ENCODE measurements around the gene SLC2A10. TPM values are rescaled to one million over a fixed set of nuclear protein-coding genes. Genes with fewer than 3 reads are reported as not detected.

SLC2A10 gene
- total RNA-seq, 1 experiment from 2014 or later: 0.05 TPM

DNA sequence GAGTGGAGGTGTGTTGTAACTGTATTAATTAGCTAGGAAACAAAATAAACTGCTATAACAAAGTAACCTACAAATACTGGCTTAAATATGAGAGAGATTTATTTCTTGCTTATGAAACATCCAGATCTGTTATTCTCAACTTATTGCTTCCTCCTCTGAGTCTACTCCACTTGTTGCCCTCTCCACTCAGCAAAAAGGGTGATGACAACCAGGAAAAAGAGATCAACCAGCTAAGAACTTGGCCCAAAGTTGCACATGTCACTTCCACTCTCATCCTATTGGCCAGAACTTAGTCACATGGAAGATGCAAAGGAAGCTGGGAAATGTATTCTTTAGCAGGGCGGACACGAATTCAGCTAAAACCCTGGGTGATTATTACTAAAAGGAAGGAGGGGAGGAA lies 15.0 kb upstream of the SLC2A10 start (continued):
- no peak for TF ChIP-seq TCF7L2 (IDR thresholded peaks at IDR 0.05; ENCODE audit: borderline replicate concordance, extremely low read depth, insufficient read depth, insufficient read length)

DNA sequence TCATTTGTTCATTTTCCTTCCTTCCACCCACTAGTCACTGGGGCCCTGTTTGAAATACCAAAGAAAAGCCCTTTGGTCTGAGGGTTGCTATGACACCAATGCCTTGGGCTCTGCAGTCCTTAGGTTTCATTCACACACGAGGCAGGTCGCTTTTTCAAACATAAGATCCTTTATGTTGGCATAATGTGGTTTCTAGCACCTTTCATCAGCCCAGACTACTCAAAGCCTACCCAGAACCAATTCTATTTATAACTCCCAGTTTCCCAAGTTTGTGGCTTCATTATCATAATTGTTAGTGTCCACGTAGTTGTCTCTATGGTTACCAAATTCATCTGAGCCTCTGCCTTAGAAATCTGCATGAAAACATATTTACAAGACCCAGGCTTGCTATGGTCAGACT lies 13.6 kb upstream of the SLC2A10 start:
- ATAC-seq (no peak), DNase-seq (ENCODE audit: low read depth, low spot score) (no peak)
- H3K79me2 ChIP-seq (ENCODE audit: insufficient read depth, low read length): no peaks in the 10 kb centered on the region
- RAD21 ChIA-PET (ENCODE audit: low non-redundant PET in 1 of 2, low total read pairs in 2 of 2, uncharacterized antibody in 2 of 2, unreplicated experiment in 2 of 2): no interaction called here
- no peak overlapping the region for H3K9ac ChIP-seq (ENCODE audit: low read length)
- H3K4me2 ChIP-seq (ENCODE audit: low read length): no peak overlapping the region
- POLR2A ChIA-PET: interaction anchor here (1.9 kb wide), 2 partner anchors 8 to 13 kb away, joined by 4 read pairs; no protein-coding TSS in a partner anchor
- no peaks in the 10 kb centered on the region for H3K27me3 ChIP-seq (ENCODE audit: insufficient read depth, low read length)
- H3K4me1 ChIP-seq (ENCODE audit: control insufficient read depth in 1 of 2, insufficient read depth in 2 of 2, low read length in 2 of 2): peaks cover 0 to 12% of the 10 kb centered on the region in 2 experiments; a peak in 1 of 4 replicates
- TF ChIP-seq EZH2phosphoT487 (IDR thresholded peaks at IDR 0.05; ENCODE audit: borderline replicate concordance): no peak
- TF ChIP-seq, protein P1, sequence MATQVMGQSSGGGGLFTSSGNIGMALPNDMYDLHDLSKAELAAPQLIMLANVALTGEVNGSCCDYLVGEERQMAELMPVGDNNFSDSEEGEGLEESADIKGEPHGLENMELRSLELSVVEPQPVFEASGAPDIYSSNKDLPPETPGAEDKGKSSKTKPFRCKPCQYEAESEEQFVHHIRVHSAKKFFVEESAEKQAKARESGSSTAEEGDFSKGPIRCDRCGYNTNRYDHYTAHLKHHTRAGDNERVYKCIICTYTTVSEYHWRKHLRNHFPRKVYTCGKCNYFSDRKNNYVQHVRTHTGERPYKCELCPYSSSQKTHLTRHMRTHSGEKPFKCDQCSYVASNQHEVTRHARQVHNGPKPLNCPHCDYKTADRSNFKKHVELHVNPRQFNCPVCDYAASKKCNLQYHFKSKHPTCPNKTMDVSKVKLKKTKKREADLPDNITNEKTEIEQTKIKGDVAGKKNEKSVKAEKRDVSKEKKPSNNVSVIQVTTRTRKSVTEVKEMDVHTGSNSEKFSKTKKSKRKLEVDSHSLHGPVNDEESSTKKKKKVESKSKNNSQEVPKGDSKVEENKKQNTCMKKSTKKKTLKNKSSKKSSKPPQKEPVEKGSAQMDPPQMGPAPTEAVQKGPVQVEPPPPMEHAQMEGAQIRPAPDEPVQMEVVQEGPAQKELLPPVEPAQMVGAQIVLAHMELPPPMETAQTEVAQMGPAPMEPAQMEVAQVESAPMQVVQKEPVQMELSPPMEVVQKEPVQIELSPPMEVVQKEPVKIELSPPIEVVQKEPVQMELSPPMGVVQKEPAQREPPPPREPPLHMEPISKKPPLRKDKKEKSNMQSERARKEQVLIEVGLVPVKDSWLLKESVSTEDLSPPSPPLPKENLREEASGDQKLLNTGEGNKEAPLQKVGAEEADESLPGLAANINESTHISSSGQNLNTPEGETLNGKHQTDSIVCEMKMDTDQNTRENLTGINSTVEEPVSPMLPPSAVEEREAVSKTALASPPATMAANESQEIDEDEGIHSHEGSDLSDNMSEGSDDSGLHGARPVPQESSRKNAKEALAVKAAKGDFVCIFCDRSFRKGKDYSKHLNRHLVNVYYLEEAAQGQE (IDR thresholded peaks at IDR 0.05; ENCODE audit: low read depth): no peak
- TF ChIP-seq FOSL1 (IDR thresholded peaks at IDR 0.05; ENCODE audit: low read depth): no peak
- TF ChIP-seq SRF (IDR thresholded peaks at IDR 0.05; ENCODE audit: low read depth): no peak
- TF ChIP-seq SIN3A (IDR thresholded peaks at IDR 0.05; ENCODE audit: low read depth): no peak
- no peak for TF ChIP-seq YY1 (IDR thresholded peaks at IDR 0.05; ENCODE audit: extremely low read depth, insufficient replicate concordance, low read depth, low read length)
- TF ChIP-seq ELF1 (IDR thresholded peaks at IDR 0.05; ENCODE audit: borderline replicate concordance, low read depth): no peak
- TF ChIP-seq POLR2AphosphoS5 (IDR thresholded peaks at IDR 0.05; ENCODE audit: low read depth, low read length): no peak
- no peak for TF ChIP-seq POLR2A (IDR thresholded peaks at IDR 0.05; ENCODE audit: borderline replicate concordance, extremely low read depth, insufficient read depth, insufficient read length)
- TF ChIP-seq RAD21 (IDR thresholded peaks at IDR 0.05; ENCODE audit: low read depth): no peak
- TF ChIP-seq, protein P2, sequence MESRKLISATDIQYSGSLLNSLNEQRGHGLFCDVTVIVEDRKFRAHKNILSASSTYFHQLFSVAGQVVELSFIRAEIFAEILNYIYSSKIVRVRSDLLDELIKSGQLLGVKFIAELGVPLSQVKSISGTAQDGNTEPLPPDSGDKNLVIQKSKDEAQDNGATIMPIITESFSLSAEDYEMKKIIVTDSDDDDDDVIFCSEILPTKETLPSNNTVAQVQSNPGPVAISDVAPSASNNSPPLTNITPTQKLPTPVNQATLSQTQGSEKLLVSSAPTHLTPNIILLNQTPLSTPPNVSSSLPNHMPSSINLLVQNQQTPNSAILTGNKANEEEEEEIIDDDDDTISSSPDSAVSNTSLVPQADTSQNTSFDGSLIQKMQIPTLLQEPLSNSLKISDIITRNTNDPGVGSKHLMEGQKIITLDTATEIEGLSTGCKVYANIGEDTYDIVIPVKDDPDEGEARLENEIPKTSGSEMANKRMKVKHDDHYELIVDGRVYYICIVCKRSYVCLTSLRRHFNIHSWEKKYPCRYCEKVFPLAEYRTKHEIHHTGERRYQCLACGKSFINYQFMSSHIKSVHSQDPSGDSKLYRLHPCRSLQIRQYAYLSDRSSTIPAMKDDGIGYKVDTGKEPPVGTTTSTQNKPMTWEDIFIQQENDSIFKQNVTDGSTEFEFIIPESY (IDR thresholded peaks at IDR 0.05; ENCODE audit: extremely low read depth, insufficient replicate concordance, low read length): no peak
- TF ChIP-seq, protein P3, sequence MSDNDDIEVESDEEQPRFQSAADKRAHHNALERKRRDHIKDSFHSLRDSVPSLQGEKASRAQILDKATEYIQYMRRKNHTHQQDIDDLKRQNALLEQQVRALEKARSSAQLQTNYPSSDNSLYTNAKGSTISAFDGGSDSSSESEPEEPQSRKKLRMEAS (IDR thresholded peaks at IDR 0.05): no peak
- TF ChIP-seq TCF7L2 (IDR thresholded peaks at IDR 0.05; ENCODE audit: borderline replicate concordance, extremely low read depth, insufficient read depth, insufficient read length): no peak
- TF ChIP-seq CEBPB (IDR thresholded peaks at IDR 0.05; ENCODE audit: low read depth): no peak
- no peak for TF ChIP-seq ZNF274 (IDR thresholded peaks at IDR 0.05; ENCODE audit: low read depth, low read length)
- TF ChIP-seq, protein P4, sequence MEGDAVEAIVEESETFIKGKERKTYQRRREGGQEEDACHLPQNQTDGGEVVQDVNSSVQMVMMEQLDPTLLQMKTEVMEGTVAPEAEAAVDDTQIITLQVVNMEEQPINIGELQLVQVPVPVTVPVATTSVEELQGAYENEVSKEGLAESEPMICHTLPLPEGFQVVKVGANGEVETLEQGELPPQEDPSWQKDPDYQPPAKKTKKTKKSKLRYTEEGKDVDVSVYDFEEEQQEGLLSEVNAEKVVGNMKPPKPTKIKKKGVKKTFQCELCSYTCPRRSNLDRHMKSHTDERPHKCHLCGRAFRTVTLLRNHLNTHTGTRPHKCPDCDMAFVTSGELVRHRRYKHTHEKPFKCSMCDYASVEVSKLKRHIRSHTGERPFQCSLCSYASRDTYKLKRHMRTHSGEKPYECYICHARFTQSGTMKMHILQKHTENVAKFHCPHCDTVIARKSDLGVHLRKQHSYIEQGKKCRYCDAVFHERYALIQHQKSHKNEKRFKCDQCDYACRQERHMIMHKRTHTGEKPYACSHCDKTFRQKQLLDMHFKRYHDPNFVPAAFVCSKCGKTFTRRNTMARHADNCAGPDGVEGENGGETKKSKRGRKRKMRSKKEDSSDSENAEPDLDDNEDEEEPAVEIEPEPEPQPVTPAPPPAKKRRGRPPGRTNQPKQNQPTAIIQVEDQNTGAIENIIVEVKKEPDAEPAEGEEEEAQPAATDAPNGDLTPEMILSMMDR (IDR thresholded peaks at IDR 0.05 in 2 of 3, conservative IDR thresholded peaks at IDR 0.05 in 1 of 3; ENCODE audit: borderline replicate concordance in 1 of 3, insufficient read depth in 1 of 3, low read depth in 2 of 3, low read length in 2 of 3): no peak
- TF ChIP-seq JUND (IDR thresholded peaks at IDR 0.05): no peak
- no peak for TF ChIP-seq ZFX (IDR thresholded peaks at IDR 0.05)
- TF ChIP-seq EGR1 (IDR thresholded peaks at IDR 0.05; ENCODE audit: low read depth): no peak
- H4K20me1 ChIP-seq (ENCODE audit: insufficient read depth): no peaks in the 10 kb centered on the region
- no peaks in the 10 kb centered on the region for H3K9me2 ChIP-seq (ENCODE audit: insufficient read depth)
- no peak overlapping the region for H3K27ac ChIP-seq (ENCODE audit: low read depth, low read length)
- no TSS peak for BruUV-seq (replicated peaks)
- CTCF ChIA-PET: no interaction called here
- H3K36me3 ChIP-seq (ENCODE audit: control insufficient read depth in 1 of 2, insufficient read depth in 2 of 2, low read length in 2 of 2): no peaks in the 10 kb centered on the region
- H3K9me3 ChIP-seq (ENCODE audit: control insufficient read depth in 1 of 2, insufficient read depth in 1 of 2, low read depth in 1 of 2, low read length in 2 of 2): no peaks in the 10 kb centered on the region; a peak in 1 of 4 replicates
- no peak overlapping the region for H2AFZ ChIP-seq (ENCODE audit: low read depth, low read length, poor library complexity, severe bottlenecking)
- H3K4me3 ChIP-seq (replicated peaks in 1 of 2; ENCODE audit: low read depth in 1 of 2, low read length in 2 of 2): no peak overlapping the region
- intact Hi-C loops (cut with micrococcal nuclease): no loop called here
